ENCODE data around the gene TMEM38B. TPM values are rescaled to one million over a fixed set of nuclear protein-coding genes. Genes with fewer than 3 reads are reported as not detected.

Gene TMEM38B
- polyA plus RNA-seq, 1 of the 3 experiments (the other 2 are of a cell fraction) = 6.8 TPM

GRCh38 chr9:105701145-105701544, 6.8 kb downstream of the TMEM38B start:
- Histone ChIP-seq H3K27me3 (ENCODE audit: insufficient read depth) (no peaks in the 10 kb centered on the region), H3K4me2 (no peak overlapping the region), H3K4me1 (ENCODE audit: control insufficient read depth in 1 of 2, insufficient read depth in 2 of 2, low read depth in 1 of 2, low read length in 1 of 2) (no peaks in the 10 kb centered on the region), H3F3A (replicated peaks; ENCODE audit: insufficient read depth) (no peaks in the 10 kb centered on the region), H3K36me3 (replicated peaks in 1 of 2; ENCODE audit: control insufficient read depth in 1 of 2, insufficient read depth in 2 of 2, low read length in 1 of 2) (no peaks in the 10 kb centered on the region), H2AFZ (ENCODE audit: low read depth) (no peak overlapping the region), H3K27ac (ENCODE audit: low read depth in 2 of 2, low read length in 1 of 2) (no peak overlapping the region), H3K9ac (no peak overlapping the region), H4K20me1 (ENCODE audit: insufficient read depth) (no peaks in the 10 kb centered on the region), H3K9me3 (no peaks in the 10 kb centered on the region), H3K79me2 (ENCODE audit: insufficient read depth) (no peaks in the 10 kb centered on the region), H3K4me3 (ENCODE audit: low read depth in 2 of 2, low read length in 1 of 2) (no peak overlapping the region), H3K9me2 (no peaks in the 10 kb centered on the region)
- POLR2A ChIA-PET = no interaction called here
- TF ChIP-seq MEF2A (IDR thresholded peaks at IDR 0.05; ENCODE audit: borderline replicate concordance, low read depth) = no peak
- TF ChIP-seq YY1 (IDR thresholded peaks at IDR 0.05; ENCODE audit: low read depth) = no peak
- no peak for TF ChIP-seq CHD2 (IDR thresholded peaks at IDR 0.05; ENCODE audit: low read length, partially characterized antibody)
- no peak for DNase-seq
- 89% methylated on average over 2 of the region's 2 CpGs for WGBS (ENCODE audit: low lambda C conversion rate)
- CTCF ChIA-PET = interaction anchor here (0.9 to 3.4 kb wide), 2 partner anchors 17 to 31 kb away, joined by 3 to 11 read pairs; no protein-coding TSS in a partner anchor

GRCh38 chr9:105702207-105702606, 7.9 kb downstream of the TMEM38B start:
- H3K4me3 ChIP-seq (ENCODE audit: low read depth in 2 of 2, low read length in 1 of 2) = no peak overlapping the region
- no peak for DNase-seq
- H3K36me3 ChIP-seq (replicated peaks in 1 of 2; ENCODE audit: control insufficient read depth in 1 of 2, insufficient read depth in 2 of 2, low read length in 1 of 2) = peaks cover 0 to 3% of the 10 kb centered on the region in 2 experiments
- H3K4me1 ChIP-seq (ENCODE audit: control insufficient read depth in 1 of 2, insufficient read depth in 2 of 2, low read depth in 1 of 2, low read length in 1 of 2) = no peaks in the 10 kb centered on the region
- TF ChIP-seq TEAD4 (IDR thresholded peaks at IDR 0.05; ENCODE audit: borderline replicate concordance, insufficient read depth) (no peak), FOXJ3 (CRISPR knock-in tag; IDR thresholded peaks at IDR 0.05) (no peak), REST (IDR thresholded peaks at IDR 0.05; ENCODE audit: low read depth, low read length) (no peak), MAX (IDR thresholded peaks at IDR 0.05; ENCODE audit: low read depth) (no peak), RCOR1 (IDR thresholded peaks at IDR 0.05; ENCODE audit: low read length) (no peak), USF2 (IDR thresholded peaks at IDR 0.05; ENCODE audit: borderline replicate concordance, low read depth, low read length) (no peak), FOSL2 (IDR thresholded peaks at IDR 0.05; ENCODE audit: borderline replicate concordance, low read depth) (no peak), CTCF (IDR thresholded peaks at IDR 0.05) (no peak), GABPA (IDR thresholded peaks at IDR 0.05; ENCODE audit: low read depth) (no peak), POLR2AphosphoS5 (IDR thresholded peaks at IDR 0.05; ENCODE audit: low read depth, low read length) (no peak), TAF1 (IDR thresholded peaks at IDR 0.05; ENCODE audit: borderline replicate concordance, low read depth, low read length) (no peak), SIN3A (IDR thresholded peaks at IDR 0.05; ENCODE audit: borderline replicate concordance, low read depth, low read length) (no peak), EZH2phosphoT487 (IDR thresholded peaks at IDR 0.05; ENCODE audit: borderline replicate concordance, low read depth) (no peak), JUND (IDR thresholded peaks at IDR 0.05) (no peak), MXI1 (IDR thresholded peaks at IDR 0.05; ENCODE audit: low read depth, low read length) (no peak), NRF1 (IDR thresholded peaks at IDR 0.05; ENCODE audit: low read depth, low read length) (no peak)
- no peaks in the 10 kb centered on the region for H3K9me3 ChIP-seq
- H3K9me2 ChIP-seq = no peaks in the 10 kb centered on the region
- CTCF ChIA-PET = interaction anchor here (0.7 to 3.4 kb wide), 3 partner anchors 10 to 24 kb away, joined by 4 to 11 read pairs (median 4); no protein-coding TSS in a partner anchor
- H3F3A ChIP-seq (replicated peaks; ENCODE audit: insufficient read depth) = no peaks in the 10 kb centered on the region
- POLR2A ChIA-PET = no interaction called here
- H3K4me2 ChIP-seq = no peak overlapping the region
- no peaks in the 10 kb centered on the region for H3K27me3 ChIP-seq (ENCODE audit: insufficient read depth)
- no peaks in the 10 kb centered on the region for H4K20me1 ChIP-seq (ENCODE audit: insufficient read depth)
- no peaks in the 10 kb centered on the region for H3K79me2 ChIP-seq (ENCODE audit: insufficient read depth)
- H2AFZ ChIP-seq (ENCODE audit: low read depth) = no peak overlapping the region
- H3K27ac ChIP-seq (ENCODE audit: low read depth in 2 of 2, low read length in 1 of 2) = no peak overlapping the region
- no peak overlapping the region for H3K9ac ChIP-seq
- 92% methylated on average over 1 of the region's 1 CpG for WGBS (ENCODE audit: low lambda C conversion rate)
